ENCODE results near the gene VTI1A. TPM values are rescaled to one million over a fixed set of nuclear protein-coding genes. Genes with fewer than 3 reads are reported as not detected.

Gene VTI1A
- total RNA-seq, 6 donors from 2014 or later = 29.5 to 247 (median 43.0) TPM

GRCh38 chr10:112407696-112408095 lies 39.3 kb upstream of the VTI1A start:
- TF ChIP-seq POLR2AphosphoS5 (IDR thresholded peaks at IDR 0.05) = no peak
- TF ChIP-seq EP300 (IDR thresholded peaks at IDR 0.05) = no peak
- Histone ChIP-seq H3K9me3 (no peaks in the 10 kb centered on the region), H3K36me3 (peaks cover 0 to 83% (median 41%) of the 10 kb centered on the region in 4 donors), H3K4me3 (no peak overlapping the region), H3K27me3 (no peaks in the 10 kb centered on the region), H3K27ac (no peak overlapping the region), H3K4me1 (no peaks in the 10 kb centered on the region)
- WGBS, 2 donors = 98 to 100% methylated on average over 1 of the region's 1 CpG
- no peak for ATAC-seq (ENCODE audit: low FRiP score in 2 of 2)
- DNase-seq = no peak

DNA sequence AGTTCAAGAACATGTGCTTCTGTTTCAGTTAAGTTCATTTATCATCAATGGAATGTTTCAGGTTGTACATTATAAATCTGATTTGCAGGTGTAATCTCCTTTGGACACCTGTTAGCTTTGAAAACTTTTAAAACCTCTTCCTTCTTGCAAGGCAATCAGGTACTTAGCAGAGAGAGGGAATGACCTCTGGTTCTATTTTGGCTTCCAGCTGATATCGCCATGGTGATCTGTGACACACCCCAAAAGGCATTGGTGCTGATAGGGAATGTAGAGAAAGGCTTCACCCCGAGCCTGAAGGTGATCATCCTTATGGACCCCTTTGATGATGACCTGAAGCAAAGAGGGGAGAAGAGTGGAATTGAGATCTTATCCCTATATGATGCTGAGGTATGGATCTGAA lies 37.7 kb upstream of the VTI1A start:
- no peak overlapping the region for H3K4me3 ChIP-seq
- no peak for ATAC-seq (ENCODE audit: low FRiP score in 2 of 2)
- 81 to 89% methylated on average over 2 of the region's 2 CpGs for WGBS, 2 donors
- TF ChIP-seq POLR2AphosphoS5 (IDR thresholded peaks at IDR 0.05) (no peak), POLR2A (IDR thresholded peaks at IDR 0.05) (no peak), EP300 (IDR thresholded peaks at IDR 0.05) (no peak)
- TF ChIP-seq, protein P1, sequence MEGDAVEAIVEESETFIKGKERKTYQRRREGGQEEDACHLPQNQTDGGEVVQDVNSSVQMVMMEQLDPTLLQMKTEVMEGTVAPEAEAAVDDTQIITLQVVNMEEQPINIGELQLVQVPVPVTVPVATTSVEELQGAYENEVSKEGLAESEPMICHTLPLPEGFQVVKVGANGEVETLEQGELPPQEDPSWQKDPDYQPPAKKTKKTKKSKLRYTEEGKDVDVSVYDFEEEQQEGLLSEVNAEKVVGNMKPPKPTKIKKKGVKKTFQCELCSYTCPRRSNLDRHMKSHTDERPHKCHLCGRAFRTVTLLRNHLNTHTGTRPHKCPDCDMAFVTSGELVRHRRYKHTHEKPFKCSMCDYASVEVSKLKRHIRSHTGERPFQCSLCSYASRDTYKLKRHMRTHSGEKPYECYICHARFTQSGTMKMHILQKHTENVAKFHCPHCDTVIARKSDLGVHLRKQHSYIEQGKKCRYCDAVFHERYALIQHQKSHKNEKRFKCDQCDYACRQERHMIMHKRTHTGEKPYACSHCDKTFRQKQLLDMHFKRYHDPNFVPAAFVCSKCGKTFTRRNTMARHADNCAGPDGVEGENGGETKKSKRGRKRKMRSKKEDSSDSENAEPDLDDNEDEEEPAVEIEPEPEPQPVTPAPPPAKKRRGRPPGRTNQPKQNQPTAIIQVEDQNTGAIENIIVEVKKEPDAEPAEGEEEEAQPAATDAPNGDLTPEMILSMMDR (IDR thresholded peaks at IDR 0.05) = no peak
- H3K27me3 ChIP-seq = no peaks in the 10 kb centered on the region
- no peaks in the 10 kb centered on the region for H3K4me1 ChIP-seq
- H3K36me3 ChIP-seq = peaks cover 2 to 88% (median 48%) of the 10 kb centered on the region in 4 donors
- no peak overlapping the region for H3K27ac ChIP-seq
- no peaks in the 10 kb centered on the region for H3K9me3 ChIP-seq
- DNase-seq = no peak

GRCh38 chr10:112409755-112410154 lies 37.3 kb upstream of the VTI1A start:
- DNase-seq = no peak
- Histone ChIP-seq H3K9me3 (no peaks in the 10 kb centered on the region), H3K4me1 (no peaks in the 10 kb centered on the region), H3K27ac (no peak overlapping the region), H3K36me3 (peaks cover 2 to 88% (median 51%) of the 10 kb centered on the region in 4 donors), H3K4me3 (no peak overlapping the region), H3K27me3 (no peaks in the 10 kb centered on the region)
- TF ChIP-seq EP300 (IDR thresholded peaks at IDR 0.05) = no peak
- TF ChIP-seq, protein P1 (IDR thresholded peaks at IDR 0.05) = no peak
- no peak for TF ChIP-seq POLR2AphosphoS5 (IDR thresholded peaks at IDR 0.05)
- TF ChIP-seq POLR2A (IDR thresholded peaks at IDR 0.05) = no peak
- no peak for ATAC-seq (ENCODE audit: low FRiP score in 2 of 2)
- 76 to 86% methylated on average over 4 of the region's 4 CpGs for WGBS, 2 donors

DNA sequence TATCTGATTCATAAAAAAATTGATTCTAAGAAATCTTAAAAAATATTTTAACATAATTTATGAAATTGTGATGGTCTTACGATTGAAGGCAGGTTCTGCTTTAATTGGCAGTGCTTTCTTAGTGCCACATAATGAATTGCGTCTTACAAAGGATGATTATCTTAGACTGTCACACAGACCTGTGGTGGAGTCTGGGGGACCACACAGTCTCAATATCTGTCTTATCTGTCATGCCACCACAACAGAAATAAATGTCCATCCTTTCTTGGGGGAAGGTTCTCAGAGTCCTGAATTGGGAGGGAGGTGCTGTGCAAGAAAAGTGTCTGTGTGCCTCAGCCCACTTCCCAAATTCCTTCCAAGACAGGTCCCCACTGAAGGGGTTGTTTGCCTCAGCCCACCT lies 34.3 kb upstream of the VTI1A start:
- WGBS, 2 donors = 96 to 99% methylated on average over 2 of the region's 2 CpGs
- Histone ChIP-seq H3K9me3 (no peaks in the 10 kb centered on the region), H3K27me3 (no peaks in the 10 kb centered on the region), H3K4me3 (no peak overlapping the region), H3K36me3 (peaks cover 2 to 90% (median 58%) of the 10 kb centered on the region in 4 donors), H3K4me1 (no peaks in the 10 kb centered on the region), H3K27ac (no peak overlapping the region)
- TF ChIP-seq, protein P1 (IDR thresholded peaks at IDR 0.05) = no peak
- TF ChIP-seq POLR2AphosphoS5 (IDR thresholded peaks at IDR 0.05) (no peak), POLR2A (IDR thresholded peaks at IDR 0.05) (no peak), EP300 (IDR thresholded peaks at IDR 0.05) (no peak)
- DNase-seq = no peak
- no peak for ATAC-seq (ENCODE audit: low FRiP score in 2 of 2)

GRCh38 chr10:112421731-112422130 lies 25.3 kb upstream of the VTI1A start:
- no peaks in the 10 kb centered on the region for H3K27me3 ChIP-seq
- no peaks in the 10 kb centered on the region for H3K4me1 ChIP-seq
- ATAC-seq (ENCODE audit: low FRiP score in 2 of 2) (no peak), DNase-seq (no peak)
- H3K36me3 ChIP-seq = peaks cover 14 to 72% (median 58%) of the 10 kb centered on the region in 4 donors
- no peak overlapping the region for H3K27ac ChIP-seq
- no peaks in the 10 kb centered on the region for H3K9me3 ChIP-seq
- no peak overlapping the region for H3K4me3 ChIP-seq
- TF ChIP-seq POLR2AphosphoS5 (IDR thresholded peaks at IDR 0.05) = no peak
- TF ChIP-seq EP300 (IDR thresholded peaks at IDR 0.05) = no peak
- TF ChIP-seq, protein P1 (IDR thresholded peaks at IDR 0.05) = no peak
- no peak for TF ChIP-seq POLR2A (IDR thresholded peaks at IDR 0.05)
- WGBS, 2 donors = 90 to 94% methylated on average over 3 of the region's 3 CpGs

Data from upper lobe of left lung (tissue), 6 donors.